Stimulated activated CD8-positive, alpha-beta memory T cell treated with anti-CD3 and anti-CD28 coated beads, Interleukin-12 subunit alpha, Interleukin-12 subunit beta, amount 100 ng/mL, for 1 hour (primary cell): ENCODE results near the gene CYP17A1.
"Not testable (repeated sequence)": the region's sequence is repeated elsewhere in the genome, so short reads cannot be mapped to it uniquely, and the experiment has no call there.

Experiments used
- DNase-seq: peaks from one replicate; pipeline ENCODE4 v3.0.0-alpha.2; 2020; ENCODE audit warnings: low read depth

The CYP17A1 gene

DNA sequence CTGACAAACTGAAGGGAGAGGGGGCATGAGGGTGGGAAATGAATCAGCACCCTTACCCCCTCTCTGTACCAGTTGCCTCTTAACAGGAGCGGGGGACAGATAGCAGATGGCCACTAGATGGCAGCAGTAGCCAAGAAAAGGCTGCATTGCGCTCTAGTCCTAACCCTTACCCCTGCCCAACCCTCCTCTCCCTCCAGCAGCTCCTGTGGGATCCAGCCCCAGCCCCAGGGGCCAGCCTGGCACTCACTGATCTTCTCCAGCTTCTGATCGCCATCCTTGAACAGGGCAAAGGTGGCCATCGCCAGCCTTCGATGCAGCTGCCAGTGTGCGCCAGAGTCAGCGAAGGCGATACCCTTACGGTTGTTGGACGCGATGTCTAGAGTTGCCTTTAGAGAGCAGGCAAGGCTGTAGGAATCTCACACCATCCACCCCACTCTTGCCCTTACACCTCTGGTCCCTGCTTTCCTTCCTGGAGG is 2.2 kb downstream of the CYP17A1 start:
- peak; percentile 54 for DNase-seq

DNA sequence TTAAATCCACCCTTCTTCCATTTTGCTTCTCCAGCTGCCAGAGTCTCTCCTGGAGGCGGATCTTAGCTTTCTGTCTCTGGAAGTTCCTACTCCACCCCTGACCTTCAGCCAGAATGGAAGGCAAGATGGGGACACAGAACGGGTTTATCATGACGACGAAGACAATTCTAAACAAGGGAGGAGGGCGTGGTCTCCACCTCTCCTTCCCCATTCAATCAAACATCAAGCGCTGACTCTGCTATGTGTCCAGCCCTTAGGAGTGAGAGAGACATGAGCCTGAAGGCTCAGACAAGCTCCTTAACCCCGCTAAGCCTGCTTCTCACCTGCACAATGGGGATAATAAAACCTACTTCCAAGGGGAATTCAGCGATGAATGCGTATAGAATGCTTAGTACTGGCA is 3.1 kb downstream of the CYP17A1 start:
- DNase-seq = no peak

DNA sequence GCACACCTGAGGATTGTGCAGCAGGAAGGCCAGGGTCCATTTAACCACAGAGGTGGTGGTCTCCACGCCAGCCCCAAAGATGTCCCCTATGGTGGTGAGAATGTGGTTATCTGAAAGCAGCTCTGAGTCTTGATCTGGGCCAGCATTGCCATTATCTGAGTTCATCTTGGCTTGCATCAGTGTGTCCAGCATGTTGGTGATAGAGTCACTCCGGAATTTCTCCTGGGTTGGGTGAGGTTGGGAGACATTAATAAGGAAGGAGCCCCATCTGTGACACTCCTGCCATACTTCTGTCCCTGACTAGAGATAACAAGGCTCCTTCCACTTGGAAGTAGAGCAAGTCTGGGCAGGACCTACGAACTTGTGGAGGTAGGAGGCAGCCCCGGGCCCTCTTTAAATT is 4.2 kb downstream of the CYP17A1 start:
- no peak for DNase-seq

DNA sequence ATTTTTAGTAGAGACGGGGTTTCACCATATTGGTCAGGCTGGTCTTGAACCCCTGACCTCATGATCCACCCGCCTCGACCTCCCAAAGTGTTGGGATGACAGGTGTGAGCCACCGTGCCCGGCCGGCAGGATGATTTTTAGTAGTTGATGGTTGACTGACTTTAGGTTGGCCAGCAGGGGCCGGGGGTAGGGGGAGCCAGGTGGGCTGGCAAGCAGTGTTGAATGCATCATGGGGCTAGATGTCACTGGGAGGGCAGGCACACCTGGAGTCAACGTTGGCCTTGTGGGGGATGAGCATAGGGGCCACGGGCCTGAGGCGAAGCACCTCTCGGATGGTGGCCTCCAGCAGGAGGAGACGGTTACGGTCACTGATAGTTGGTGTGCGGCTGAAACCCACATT is 5.0 kb downstream of the CYP17A1 start:
- DNase-seq = no peak

DNA sequence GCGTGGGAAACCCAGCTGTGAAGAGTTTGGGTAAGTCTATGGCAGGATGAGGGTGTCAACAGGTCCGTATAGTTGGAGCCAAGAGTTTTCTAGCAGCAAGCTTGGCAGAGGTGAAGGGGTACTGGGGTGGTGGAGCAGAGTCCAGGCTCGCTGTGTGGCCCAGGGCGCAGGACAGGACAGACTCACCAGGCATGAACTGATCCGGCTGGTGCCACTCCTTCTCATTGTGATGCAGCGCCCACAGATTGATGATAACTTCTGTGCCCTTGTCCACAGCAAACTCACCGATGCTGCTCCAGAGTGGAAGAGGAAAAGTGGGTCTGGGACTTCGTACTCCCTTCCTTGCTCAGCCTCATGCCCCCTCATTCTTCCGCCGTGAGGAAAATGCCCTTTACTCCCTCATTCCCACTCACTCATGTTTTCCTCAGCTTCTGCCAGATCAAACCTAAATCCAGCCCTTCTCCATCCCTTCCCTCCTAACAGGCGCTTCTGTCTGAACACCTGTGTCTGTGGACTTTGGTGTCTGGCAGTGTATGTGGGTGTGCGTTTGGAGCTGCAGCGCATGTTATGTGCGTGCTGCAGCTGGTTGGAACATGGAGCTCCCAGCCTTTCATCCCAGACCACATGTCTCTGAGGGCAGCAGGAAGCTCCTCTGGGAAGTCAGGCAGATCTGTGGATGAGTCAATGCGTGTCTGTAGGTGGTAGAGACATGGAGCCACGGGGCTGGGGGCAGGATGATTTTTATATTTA is 5.7 kb downstream of the CYP17A1 start:
- no peak for DNase-seq

DNA sequence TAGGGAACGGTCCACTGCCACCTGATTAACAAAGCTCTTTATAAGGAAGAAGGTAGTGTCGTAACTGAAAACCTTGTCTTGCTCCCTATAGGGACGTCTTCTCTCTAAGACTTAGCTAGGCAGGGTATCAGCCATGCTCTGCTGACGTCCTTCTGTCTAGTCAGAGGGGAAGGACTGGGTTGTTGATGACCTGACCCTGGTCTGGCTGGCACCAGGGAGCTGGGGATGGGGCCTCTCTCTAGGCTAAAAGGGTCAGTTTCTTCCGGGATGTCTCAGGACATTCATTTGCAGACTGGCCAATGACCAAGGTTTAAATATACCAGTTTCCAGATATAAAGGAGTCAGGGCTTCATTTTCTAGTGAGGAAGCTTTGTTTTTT is 9.6 kb downstream of the CYP17A1 start:
- DNase-seq = no peak

DNA sequence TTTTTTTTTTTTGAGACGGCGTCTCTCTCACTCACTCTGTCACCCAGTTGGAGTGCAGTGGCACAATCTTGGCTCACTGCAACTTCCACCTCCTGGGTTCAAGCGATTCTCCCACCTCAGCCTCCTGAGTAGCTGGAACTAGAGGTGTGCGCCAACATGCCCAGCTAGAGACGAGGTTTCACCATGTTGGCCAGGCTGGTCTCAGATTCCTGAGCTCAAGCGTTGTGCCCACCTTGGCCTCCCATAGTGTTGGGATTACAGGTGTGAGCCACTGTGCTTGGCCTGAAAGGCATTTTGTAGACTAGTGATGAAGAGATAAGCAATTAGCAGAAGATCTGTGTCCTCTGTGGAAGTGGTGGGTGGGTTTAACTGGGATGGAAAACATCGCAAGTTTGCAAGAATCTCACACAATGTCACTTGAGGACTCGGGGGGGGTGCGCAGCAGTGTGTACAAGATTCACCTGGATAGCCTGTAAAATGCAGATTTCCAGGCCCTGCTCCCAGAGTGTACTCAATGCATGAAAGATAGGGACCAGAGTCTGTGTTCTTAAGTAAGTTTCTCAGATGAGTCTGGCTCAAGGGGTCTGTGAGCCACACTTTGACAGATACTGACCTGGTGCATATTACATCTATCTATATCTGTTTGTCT is 10.9 kb downstream of the CYP17A1 start:
- DNase-seq = no peak

DNA sequence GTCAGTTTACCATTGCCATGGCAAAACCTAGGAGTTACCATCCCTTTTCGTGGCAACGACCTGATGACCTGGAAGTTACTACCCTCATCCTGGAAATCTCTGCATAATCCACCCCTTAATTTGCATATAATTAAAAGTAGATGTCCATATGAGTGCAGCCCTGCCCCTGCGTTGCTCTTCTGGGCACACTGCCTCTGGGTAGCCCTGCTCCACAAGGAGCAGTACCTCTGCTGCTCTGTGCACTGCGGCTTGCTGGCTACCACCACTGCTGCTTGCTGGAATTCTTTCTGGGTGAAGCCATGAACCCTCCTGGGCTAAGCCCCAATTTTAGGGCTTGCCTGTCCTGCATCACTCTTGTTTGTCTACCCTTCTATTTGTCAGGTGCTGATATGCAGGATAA is 12.5 kb downstream of the CYP17A1 start:
- DNase-seq = no peak

DNA sequence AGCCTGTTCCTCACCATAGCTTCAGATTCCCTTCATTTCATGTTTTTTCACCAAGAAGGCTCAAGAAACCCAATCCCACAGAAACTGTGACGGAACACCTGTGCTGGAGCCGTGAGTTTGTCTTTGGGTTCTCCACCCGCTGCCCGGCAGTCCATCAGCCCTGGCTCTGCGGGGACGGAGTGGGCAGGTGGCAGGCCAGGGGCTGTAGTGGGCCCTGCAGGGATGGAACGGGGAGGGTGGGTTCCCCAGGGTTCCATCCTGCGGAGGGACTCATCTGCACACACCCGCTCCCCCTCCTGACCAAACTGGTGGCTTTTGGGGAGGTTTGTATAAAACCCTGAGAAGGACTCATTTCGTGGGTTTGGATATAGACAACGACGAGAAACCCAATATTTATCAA is 15.0 kb downstream of the CYP17A1 start:
- DNase-seq = no peak

DNA sequence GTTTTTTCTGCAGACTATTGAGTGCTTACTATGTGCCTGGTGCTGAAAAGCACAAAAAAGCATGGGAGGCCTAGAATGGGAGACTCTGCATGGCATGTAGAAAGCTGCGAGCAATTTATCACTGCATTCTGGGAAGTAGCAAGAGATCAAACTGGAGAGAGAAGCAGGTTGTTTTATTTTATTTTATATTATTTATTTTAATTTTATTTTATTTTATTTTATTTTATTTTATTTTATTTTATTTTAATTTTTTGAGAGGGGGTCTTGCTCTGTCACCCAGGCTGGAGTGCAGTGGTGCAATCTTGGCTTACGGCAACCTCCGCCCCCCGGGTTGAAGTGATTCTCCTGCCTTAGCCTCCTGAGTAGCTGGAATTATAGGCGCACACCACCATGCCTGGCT is 17.2 kb downstream of the CYP17A1 start:
- not testable (repeated sequence) for DNase-seq

DNA sequence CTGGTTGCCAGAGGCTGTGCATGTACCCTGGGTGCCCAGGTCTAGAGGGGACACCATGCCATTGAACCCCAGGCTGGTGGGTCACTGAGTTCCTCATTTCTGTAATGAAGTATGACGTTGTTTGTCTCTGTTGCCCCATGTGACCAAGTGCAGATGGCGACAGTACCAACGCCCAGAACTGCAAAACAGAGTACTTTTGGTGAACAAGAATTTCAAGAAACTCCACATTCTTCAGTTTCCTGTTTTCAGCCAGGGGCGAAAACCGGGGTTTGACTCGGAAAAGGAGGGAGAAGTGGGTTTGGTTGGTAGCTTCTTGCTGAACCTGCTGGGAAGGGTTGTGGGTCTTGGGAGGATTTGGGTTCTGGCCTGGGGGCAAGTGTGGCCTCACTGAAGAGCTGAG is 18.2 kb downstream of the CYP17A1 start:
- no peak for DNase-seq

DNA sequence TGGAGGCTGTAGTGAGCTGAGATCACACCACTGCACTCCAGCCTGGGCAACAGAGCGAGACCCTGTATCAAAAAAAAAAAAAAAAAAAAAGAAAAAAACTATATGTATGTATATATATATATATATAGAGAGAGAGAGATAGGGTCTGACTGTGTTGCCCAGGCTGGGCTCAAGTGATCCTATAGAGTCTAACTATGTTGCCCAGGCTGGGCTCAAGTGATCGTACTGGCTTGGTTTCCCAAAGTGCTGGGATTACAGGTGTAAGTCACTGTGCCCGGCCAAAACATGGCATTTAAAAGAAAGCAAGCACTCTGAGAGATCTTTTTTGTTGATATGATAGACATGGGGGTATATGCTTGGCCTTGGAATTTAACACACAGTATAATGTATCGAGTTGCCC is 20.0 kb downstream of the CYP17A1 start:
- DNase-seq = no peak

DNA sequence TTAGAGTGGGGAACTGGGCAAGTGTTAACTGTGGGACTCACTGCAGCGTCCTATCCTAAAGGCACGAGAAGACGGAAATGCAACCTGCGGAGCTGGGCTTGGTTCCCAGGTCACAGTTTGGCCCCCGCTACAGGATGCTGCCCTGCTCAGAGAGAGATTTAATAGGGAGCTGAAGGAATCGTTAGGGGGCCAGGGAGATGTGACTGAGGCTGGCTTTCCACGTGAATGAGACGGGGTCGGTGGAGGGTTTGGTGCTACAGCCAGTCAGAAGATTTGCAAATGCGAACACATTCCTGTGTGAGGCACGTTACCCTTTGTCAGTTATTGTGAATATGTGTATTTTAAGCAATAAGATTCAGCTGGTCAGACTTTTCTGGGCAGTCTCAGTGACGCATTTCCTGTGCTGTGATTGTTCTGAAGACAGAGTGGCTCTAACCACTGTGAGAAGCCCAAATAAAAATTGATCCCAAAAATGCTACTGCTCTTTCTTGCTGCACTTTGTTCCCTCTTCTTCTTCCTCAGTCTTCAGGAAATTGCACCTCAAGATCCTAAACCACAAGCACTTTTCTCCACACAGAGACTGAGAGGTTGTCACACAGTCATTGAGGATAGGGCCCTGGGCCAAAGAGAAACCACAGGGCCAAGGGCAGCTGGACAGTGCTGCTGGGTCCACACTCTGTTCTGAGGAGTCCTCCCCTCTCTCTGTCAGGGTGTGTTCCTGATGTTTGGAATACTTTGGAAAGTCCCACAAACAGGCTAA is 21.2 kb downstream of the CYP17A1 start:
- DNase-seq = no peak

DNA sequence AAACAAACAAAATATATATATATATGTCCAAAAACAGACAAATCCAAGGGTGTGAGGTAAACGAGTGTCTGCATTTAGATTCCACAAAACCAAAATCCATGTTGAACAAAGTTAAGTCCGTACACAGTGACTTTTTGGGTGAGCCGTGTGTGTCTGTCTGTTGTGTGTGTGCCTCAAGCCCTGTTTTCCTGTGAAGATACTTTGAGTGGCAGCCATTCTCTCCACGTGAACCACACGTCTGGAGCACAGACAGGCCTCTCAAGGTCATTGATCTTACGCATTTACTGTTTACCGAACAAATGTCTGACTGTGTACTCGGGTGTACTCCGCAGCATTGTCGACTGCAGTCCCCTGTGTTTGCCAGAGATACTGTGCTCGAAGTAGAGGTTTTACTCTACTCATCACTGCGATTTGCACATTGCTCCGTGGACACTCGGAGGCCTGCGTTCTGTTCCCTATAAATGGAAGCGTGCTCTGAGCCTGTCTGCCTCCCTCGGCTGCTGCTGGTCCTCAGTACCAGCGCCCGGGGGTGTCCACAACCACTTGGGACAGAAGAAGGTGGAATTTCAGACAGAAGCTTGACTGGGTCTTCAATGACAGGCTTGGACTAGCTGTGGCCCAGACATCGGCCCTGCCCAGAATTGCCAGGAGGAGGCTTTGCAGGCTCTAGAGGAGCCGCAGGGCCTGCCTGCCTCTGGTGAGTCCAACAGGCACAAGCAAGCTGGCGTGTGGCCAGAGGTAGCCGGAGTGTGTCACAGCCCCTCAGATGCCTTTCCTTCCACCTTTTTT is 22.1 kb downstream of the CYP17A1 start:
- no peak for DNase-seq

DNA sequence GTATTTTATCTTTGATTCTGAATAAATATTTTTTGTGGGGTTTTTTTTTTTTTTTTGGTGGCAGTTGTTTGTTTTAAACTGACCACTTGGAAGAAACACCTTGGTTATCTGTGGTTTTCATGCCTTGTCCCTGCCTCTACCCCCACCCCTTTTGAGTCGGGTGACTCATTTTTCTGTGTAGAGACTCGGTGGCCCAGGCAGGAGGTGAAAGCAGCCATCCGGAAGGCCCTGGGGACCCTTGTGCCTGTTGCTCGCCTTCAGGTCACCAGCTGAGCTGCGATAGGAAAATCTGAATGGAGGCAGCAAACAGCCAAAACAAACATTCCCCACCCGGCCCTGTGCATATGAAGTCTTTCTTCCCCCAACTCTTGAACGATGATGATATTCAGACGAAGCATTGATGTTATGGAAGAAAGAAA is 22.8 kb downstream of the CYP17A1 start:
- no peak for DNase-seq

DNA sequence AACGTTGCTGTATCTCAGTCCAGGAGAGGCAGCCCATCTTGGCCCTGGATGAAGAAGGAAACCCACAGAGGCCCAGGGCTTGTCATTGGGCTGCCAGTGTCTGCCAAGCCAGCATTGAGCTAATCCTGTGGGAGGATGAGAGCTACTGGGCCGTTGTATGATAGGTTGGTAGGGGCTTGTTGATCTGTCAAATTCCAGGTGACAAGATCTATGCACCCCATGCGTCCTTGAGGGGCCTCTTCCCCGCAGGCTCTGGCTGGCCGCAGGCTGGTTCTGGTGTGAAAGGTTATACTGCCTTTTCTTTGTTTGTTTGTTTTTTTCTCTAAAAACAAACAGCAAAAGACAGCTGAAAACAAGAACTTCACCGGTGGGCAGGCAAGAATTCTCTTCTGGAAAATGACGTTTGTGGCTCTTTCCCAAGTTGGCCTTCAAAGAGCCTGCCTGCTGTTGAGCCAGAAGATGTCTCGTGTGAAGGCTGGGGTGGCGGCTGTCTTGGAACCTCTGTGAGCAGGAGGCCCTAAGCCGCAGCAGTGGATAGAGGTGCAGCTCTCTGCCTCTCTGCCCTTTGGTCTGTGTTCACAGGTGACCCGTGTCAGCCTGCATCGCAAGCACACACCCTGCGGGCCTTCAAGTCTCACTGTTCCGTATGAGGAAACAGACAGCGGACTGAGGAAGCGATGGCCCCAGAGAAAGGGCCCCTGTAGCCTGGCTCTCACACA is 23.3 kb downstream of the CYP17A1 start:
- DNase-seq = no peak

DNA sequence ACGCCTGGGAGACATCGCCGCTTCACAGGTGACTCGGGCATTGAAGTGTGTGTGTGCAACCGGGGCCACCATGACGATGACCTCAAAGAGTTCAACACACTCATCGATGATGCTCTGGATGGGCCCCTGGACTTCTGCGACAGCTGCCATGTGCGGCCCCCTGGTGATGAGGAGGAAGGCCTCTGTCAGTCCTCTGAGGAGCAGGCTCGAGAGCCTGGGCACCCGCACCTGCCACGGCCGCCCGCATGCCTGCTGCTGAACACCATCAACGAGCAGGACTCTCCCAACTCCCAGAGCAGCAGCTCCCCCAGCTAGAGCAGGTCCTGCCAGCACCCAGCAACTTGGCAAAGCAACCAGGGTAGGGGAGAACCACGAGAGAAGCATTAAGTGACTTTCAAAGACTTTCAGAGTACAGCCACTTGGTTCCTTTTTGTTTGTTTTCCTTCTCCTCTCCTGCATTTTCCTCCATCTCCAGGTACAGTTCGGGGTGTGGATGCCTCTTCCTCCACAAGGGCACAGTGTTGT is 24.1 kb downstream of the CYP17A1 start:
- no peak for DNase-seq

DNA sequence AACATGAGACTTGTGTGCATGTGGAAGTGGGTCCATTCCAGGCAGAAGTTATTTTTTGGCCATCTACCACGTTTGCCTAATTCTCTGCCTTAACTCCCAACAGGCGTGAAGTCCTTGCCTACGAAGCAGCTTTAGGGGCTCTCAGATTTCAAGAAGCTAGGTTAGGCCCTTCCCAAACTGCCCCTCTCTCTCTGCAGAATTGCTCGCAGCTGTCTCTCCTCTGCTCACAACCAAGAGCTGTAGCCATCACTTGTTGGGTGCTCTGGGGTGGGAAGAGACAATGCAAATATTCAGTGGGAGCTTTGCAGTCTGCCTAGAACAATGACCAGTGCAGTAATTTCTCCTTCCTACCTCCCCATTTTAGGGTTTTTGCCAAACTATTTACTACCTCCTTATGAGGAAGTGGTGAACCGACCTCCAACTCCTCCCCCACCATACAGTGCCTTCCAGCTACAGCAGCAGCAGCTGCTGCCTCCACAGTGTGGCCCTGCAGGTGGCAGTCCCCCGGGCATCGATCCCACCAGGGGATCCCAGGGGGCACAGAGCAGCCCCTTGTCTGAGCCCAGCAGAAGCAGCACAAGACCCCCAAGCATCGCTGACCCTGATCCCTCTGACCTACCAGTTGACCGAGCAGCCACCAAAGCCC is 24.9 kb downstream of the CYP17A1 start:
- no peak for DNase-seq

DNA sequence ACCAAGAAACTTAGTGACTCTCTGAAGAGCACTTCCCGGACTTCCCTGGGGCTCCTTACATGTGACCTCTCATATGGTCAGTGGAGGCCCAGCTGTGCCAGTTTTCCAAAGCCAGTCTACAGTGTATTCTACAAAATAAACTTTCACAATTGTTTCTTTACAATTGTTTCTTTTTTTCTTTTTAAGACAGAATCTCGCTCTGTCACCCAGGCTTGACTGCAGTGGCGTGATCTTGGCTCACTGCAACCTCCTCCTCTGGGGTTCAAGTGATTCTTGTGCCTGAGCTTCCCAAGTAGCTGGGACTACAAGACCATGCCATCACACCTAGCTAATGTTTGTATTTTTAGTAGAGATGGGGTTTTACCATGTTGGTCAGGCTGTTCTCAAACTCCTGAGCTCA is 25.9 kb downstream of the CYP17A1 start:
- DNase-seq = no peak

DNA sequence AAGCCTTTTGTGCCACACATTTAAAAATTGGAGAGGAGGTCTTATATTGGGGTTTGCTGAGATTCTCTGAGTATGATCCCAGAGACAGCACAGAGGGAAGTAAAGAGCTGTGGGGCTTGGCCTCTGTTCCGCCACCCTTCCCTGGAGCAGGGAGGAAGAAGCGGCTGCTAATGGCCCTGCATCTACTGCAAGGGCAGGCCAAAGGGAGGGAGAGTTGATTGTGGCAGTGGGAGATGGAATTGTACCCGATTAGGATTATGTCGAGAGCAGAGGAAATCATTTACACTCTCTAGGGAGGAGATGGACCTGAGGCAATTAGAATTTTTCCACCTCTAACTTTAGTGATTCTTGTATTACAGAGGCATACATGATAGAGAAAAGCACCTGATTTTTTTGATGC is 28.8 kb downstream of the CYP17A1 start:
- no peak for DNase-seq
